Tibial nerve (tissue), 4 donors: ENCODE measurements around the gene CCDC39. TPM values are rescaled to one million over a fixed set of nuclear protein-coding genes. Genes with fewer than 3 reads are reported as not detected.

Experiments used
- DNase-seq, 2 donors: peaks; one replicate each; pipeline ENCODE4 v3.0.0-alpha.2; 2019; ENCODE audit warnings: low spot score in 2 of 2
- H3K27ac ChIP-seq, 4 donors: fragments of 200-600 bp; sonication (generic) in 3 of 4; one replicate each; pipeline ENCODE4 v1.5.1; 2017 to 2019; ENCODE audit warnings: mild to moderate bottlenecking in 1 of 4
- H3K27me3 ChIP-seq, 2 donors: fragments of 200-600 bp; sonication (generic) in 1 of 2; one replicate each; pipeline versions ENCODE4 v1.5.1 to v1.6.0; 2017 to 2019
- H3K36me3 ChIP-seq, 3 donors: fragments of 200-600 bp; sonication (generic); one replicate each; pipeline ENCODE4 v1.5.1; 2018 to 2019
- H3K4me1 ChIP-seq, 4 donors: fragments of 200-600 bp; sonication (generic) in 3 of 4; one replicate each; pipeline ENCODE4 v1.5.1; 2017 to 2019
- H3K4me3 ChIP-seq, 4 donors: fragments of 200-600 bp; sonication (generic) in 3 of 4; one replicate each; pipeline ENCODE4 v1.5.1; 2017 to 2019; ENCODE audit warnings: mild to moderate bottlenecking in 1 of 4, moderate library complexity in 1 of 4
- H3K9me3 ChIP-seq, 4 donors: fragments of 200-600 bp; sonication (generic) in 3 of 4; one replicate each; pipeline ENCODE4 v1.5.1; 2017 to 2019
- CTCF ChIP-seq, 5 experiments: fragments of 200-600 bp in 3 of 5; fragments of 450-650 bp in 2 of 5; sonication (generic) in 3 of 5; IDR thresholded peaks; one replicate each; pipeline ENCODE4 v1.5.1; 2016 to 2019; ENCODE audit warnings: antibody characterized with exemption in 5 of 5, mild to moderate bottlenecking in 3 of 5, moderate library complexity in 2 of 5
- EP300 ChIP-seq, 2 donors: sonication (generic); formaldehyde crosslinking; IDR thresholded peaks; one replicate each; pipeline ENCODE4 v1.6.1; 2017; ENCODE audit warnings: antibody characterized with exemption in 2 of 2, mild to moderate bottlenecking in 1 of 2
- POLR2A ChIP-seq, 2 donors: fragments of 450-650 bp; IDR thresholded peaks; one replicate each; pipeline ENCODE4 v1.6.1; 2017; ENCODE audit warnings: antibody characterized with exemption in 2 of 2, mild to moderate bottlenecking in 2 of 2, moderate library complexity in 2 of 2
- WGBS, 2 donors: methylation state at CpG; one replicate each; pipeline ENCODE4 v1.1.5; 2018; 5-methylcytosine and 5-hydroxymethylcytosine counted together
- total RNA-seq, 4 donors: library from RNA; depleted of rRNA; stranded (reverse); fragments of >200 nt; gene quantifications; one replicate each; pipeline ENCODE4 v1.1.0, GENCODE V29; 2016

CCDC39 gene
- total RNA-seq, 4 donors from 2014 or later: 0.42 TPM; not detected in 3

GRCh38 chr3:180657094-180657493 is 22.2 kb downstream of the CCDC39 start:
- no peak for TF ChIP-seq EP300 (IDR thresholded peaks at IDR 0.05)
- TF ChIP-seq CTCF (IDR thresholded peaks at IDR 0.05): no peak
- no peak for TF ChIP-seq POLR2A (IDR thresholded peaks at IDR 0.05)
- H3K36me3 ChIP-seq: no peaks in the 10 kb centered on the region
- no peaks in the 10 kb centered on the region for H3K27me3 ChIP-seq
- no peak for DNase-seq
- no peaks in the 10 kb centered on the region for H3K4me1 ChIP-seq
- no peaks in the 10 kb centered on the region for H3K9me3 ChIP-seq
- WGBS, 2 donors: 66 to 82% methylated on average over 4 of the region's 4 CpGs
- no peak overlapping the region for H3K4me3 ChIP-seq
- H3K27ac ChIP-seq: no peak overlapping the region

- H3K27ac ChIP-seq: no peak overlapping the region
- no peaks in the 10 kb centered on the region for H3K27me3 ChIP-seq
- H3K9me3 ChIP-seq: no peaks in the 10 kb centered on the region
- 60 to 62% methylated on average over 4 of the region's 4 CpGs for WGBS, 2 donors
- DNase-seq: no peak
- TF ChIP-seq POLR2A (IDR thresholded peaks at IDR 0.05) (no peak), EP300 (IDR thresholded peaks at IDR 0.05) (no peak), CTCF (IDR thresholded peaks at IDR 0.05) (no peak)
- H3K36me3 ChIP-seq: no peaks in the 10 kb centered on the region
- H3K4me3 ChIP-seq: no peak overlapping the region
- no peaks in the 10 kb centered on the region for H3K4me1 ChIP-seq
These were observed 22.9 kb downstream of the CCDC39 start for GRCh38 chr3:180656406-180656805.

GRCh38 chr3:180646187-180646790 is 33.0 kb downstream of the CCDC39 start:
- no peak for DNase-seq
- Histone ChIP-seq H3K4me3 (no peak overlapping the region), H3K9me3 (no peaks in the 10 kb centered on the region), H3K27ac (no peak overlapping the region), H3K27me3 (no peaks in the 10 kb centered on the region), H3K36me3 (no peaks in the 10 kb centered on the region), H3K4me1 (no peaks in the 10 kb centered on the region)
- 32 to 36% methylated on average over 1 of the region's 1 CpG for WGBS, 2 donors
- TF ChIP-seq POLR2A (IDR thresholded peaks at IDR 0.05) (no peak), CTCF (IDR thresholded peaks at IDR 0.05) (peak in 1 of 5 experiments; percentile 32)

- no peak overlapping the region for H3K4me3 ChIP-seq
- no peaks in the 10 kb centered on the region for H3K36me3 ChIP-seq
- H3K27ac ChIP-seq: no peak overlapping the region
- H3K9me3 ChIP-seq: no peaks in the 10 kb centered on the region
- H3K4me1 ChIP-seq: no peaks in the 10 kb centered on the region
- no peaks in the 10 kb centered on the region for H3K27me3 ChIP-seq
- no peak for DNase-seq
- TF ChIP-seq EP300 (IDR thresholded peaks at IDR 0.05) (no peak), CTCF (IDR thresholded peaks at IDR 0.05) (no peak), POLR2A (IDR thresholded peaks at IDR 0.05) (no peak)
These were observed 38.3 kb downstream of the CCDC39 start for GRCh38 chr3:180640987-180641386.

GRCh38 chr3:180633722-180634121 is 45.6 kb downstream of the CCDC39 start:
- Histone ChIP-seq H3K4me1 (no peaks in the 10 kb centered on the region), H3K9me3 (no peaks in the 10 kb centered on the region), H3K4me3 (no peak overlapping the region), H3K27me3 (no peaks in the 10 kb centered on the region), H3K27ac (no peak overlapping the region), H3K36me3 (no peaks in the 10 kb centered on the region)
- TF ChIP-seq CTCF (IDR thresholded peaks at IDR 0.05) (no peak), POLR2A (IDR thresholded peaks at IDR 0.05) (no peak)
- 6 to 20% methylated on average over 2 of the region's 2 CpGs for WGBS, 2 donors
- DNase-seq: no peak
